ENCODE data around the gene PSME4.

Gene PSME4

DNA sequence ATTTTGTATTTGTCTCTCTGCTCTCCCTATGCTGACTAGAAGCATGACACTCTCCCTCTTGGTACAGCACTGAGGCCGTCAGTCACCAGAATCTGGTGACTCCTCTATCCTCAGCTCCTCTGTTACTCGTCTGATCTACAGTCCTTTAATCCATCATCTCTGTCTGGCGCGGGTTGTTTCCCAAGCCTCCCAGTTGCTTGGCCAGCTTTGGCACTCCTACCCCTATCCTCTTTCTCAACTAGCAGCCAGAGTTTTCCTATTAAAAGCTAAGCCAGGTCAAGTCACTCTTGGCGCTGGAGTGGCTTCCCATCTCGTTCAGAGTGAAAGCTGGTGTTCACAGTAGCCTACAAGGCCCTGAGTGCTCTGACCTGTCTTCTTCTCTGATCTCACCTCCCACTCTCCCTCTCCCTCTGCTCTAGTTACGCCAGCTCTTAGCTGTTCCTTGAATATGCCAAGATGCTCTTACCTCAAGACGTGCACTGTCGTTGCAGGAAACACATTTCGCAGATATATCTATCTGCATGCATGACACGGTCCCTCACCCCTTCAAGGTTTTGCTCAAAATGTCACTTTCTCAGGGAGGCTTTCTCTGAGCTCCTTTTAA lies 41.8 kb upstream of the PSME4 start:
- H3K9ac ChIP-seq (ENCODE audit: low read length), result no peak overlapping the region
- no peaks in the 10 kb centered on the region for H3K79me2 ChIP-seq (ENCODE audit: control insufficient read depth, insufficient read depth, low read length, poor library complexity)
- no peak overlapping the region for H4K12ac ChIP-seq (ENCODE audit: low read depth, low read length)
- H3K4ac ChIP-seq (ENCODE audit: low read depth, low read length), result no peak overlapping the region
- H4K8ac ChIP-seq (ENCODE audit: low read depth, low read length), result no peak overlapping the region
- WGBS (ENCODE audit: extremely low coverage, insufficient coverage, insufficient read length), result no CpG with 5 or more reads among the region's 11 CpGs
- H3K4me2 ChIP-seq (ENCODE audit: low read length), result no peak overlapping the region
- no peak overlapping the region for H2AK5ac ChIP-seq (ENCODE audit: low read length)
- no peaks in the 10 kb centered on the region for H3K79me1 ChIP-seq (ENCODE audit: low read length)
- H3K36me3 ChIP-seq (ENCODE audit: control insufficient read depth in 1 of 2, insufficient read depth in 2 of 2, low read length in 2 of 2), result no peaks in the 10 kb centered on the region
- H3K9me3 ChIP-seq (ENCODE audit: insufficient read depth, low read depth, low read length), result no peaks in the 10 kb centered on the region
- no peak for DNase-seq
- H3K4me1 ChIP-seq (ENCODE audit: control insufficient read depth in 1 of 2, insufficient read depth in 2 of 2, low read length in 2 of 2), result peaks cover 0 to 5% of the 10 kb centered on the region in 2 experiments
- H3K14ac ChIP-seq (ENCODE audit: low read length), result no peak overlapping the region
- no peak overlapping the region for H3K18ac ChIP-seq (ENCODE audit: low read length)
- no peak overlapping the region for H3K23ac ChIP-seq (ENCODE audit: low read length)
- H2AFZ ChIP-seq (ENCODE audit: insufficient read depth, low read length, poor library complexity), result no peak overlapping the region
- no peak overlapping the region for H2BK120ac ChIP-seq (ENCODE audit: insufficient read depth, low read length, poor library complexity)
- H2BK5ac ChIP-seq (ENCODE audit: low read depth, low read length, poor library complexity), result no peak overlapping the region
- H2BK12ac ChIP-seq (ENCODE audit: low read length), result no peak overlapping the region
- H3K4me3 ChIP-seq (ENCODE audit: low read depth, low read length), result no peak overlapping the region
- H3K27me3 ChIP-seq (ENCODE audit: insufficient read depth, low read length), result no peaks in the 10 kb centered on the region
- H4K91ac ChIP-seq (ENCODE audit: low read depth, low read length), result no peak overlapping the region
- no peak overlapping the region for H3K27ac ChIP-seq (ENCODE audit: low read depth, low read length)

- Histone ChIP-seq H3K9me3 (ENCODE audit: insufficient read depth, low read depth, low read length) (no peaks in the 10 kb centered on the region), H2AK5ac (ENCODE audit: low read length) (no peak overlapping the region), H3K14ac (ENCODE audit: low read length) (no peak overlapping the region), H3K4me1 (ENCODE audit: control insufficient read depth in 1 of 2, insufficient read depth in 2 of 2, low read length in 2 of 2) (peaks cover 0 to 4% of the 10 kb centered on the region in 2 experiments), H2BK5ac (ENCODE audit: low read depth, low read length, poor library complexity) (no peak overlapping the region), H3K36me3 (ENCODE audit: control insufficient read depth in 1 of 2, insufficient read depth in 2 of 2, low read length in 2 of 2) (no peaks in the 10 kb centered on the region), H4K91ac (ENCODE audit: low read depth, low read length) (no peak overlapping the region), H3K23ac (ENCODE audit: low read length) (no peak overlapping the region), H3K9ac (ENCODE audit: low read length) (no peak overlapping the region), H4K12ac (ENCODE audit: low read depth, low read length) (no peak overlapping the region), H3K4ac (ENCODE audit: low read depth, low read length) (no peak overlapping the region), H3K79me1 (ENCODE audit: low read length) (no peaks in the 10 kb centered on the region), H3K27ac (ENCODE audit: low read depth, low read length) (no peak overlapping the region), H2BK120ac (ENCODE audit: insufficient read depth, low read length, poor library complexity) (no peak overlapping the region), H2AFZ (ENCODE audit: insufficient read depth, low read length, poor library complexity) (no peak overlapping the region), H2BK12ac (ENCODE audit: low read length) (no peak overlapping the region), H3K18ac (ENCODE audit: low read length) (no peak overlapping the region), H3K27me3 (ENCODE audit: insufficient read depth, low read length) (no peaks in the 10 kb centered on the region), H3K4me2 (ENCODE audit: low read length) (no peak overlapping the region), H3K79me2 (ENCODE audit: control insufficient read depth, insufficient read depth, low read length, poor library complexity) (no peaks in the 10 kb centered on the region), H3K4me3 (ENCODE audit: low read depth, low read length) (no peak overlapping the region), H4K8ac (ENCODE audit: low read depth, low read length) (no peak overlapping the region)
- no peak for DNase-seq
- whole genome bisulfite sequencing (ENCODE audit: extremely low coverage, insufficient coverage, insufficient read length), result no CpG with 5 or more reads among the region's 1 CpG
Measured at GRCh38 chr2:54009549-54009948, 38.8 kb upstream of the PSME4 start.

DNA sequence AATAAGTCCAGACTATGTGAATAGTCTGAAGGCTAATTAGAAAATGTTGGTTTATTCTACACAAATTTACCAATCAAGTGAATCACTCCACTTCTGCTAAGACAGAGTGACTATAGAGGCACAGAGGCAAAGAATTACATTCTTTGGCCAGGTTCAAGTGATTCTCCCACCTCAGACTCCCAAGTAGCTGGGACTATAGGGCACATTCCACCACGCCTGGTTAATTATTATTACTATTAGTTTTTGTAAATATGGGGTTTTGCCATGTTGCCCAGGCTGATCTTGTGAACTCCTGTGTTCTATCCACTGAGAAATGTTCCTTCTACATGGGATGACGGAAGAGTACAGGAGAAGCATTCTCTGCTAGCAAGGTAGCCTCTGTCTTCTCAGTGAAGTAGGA lies 37.6 kb upstream of the PSME4 start:
- no peaks in the 10 kb centered on the region for H3K79me2 ChIP-seq (ENCODE audit: control insufficient read depth, insufficient read depth, low read length, poor library complexity)
- H3K4me2 ChIP-seq (ENCODE audit: low read length), result no peak overlapping the region
- no peak overlapping the region for H4K12ac ChIP-seq (ENCODE audit: low read depth, low read length)
- no peak overlapping the region for H2BK5ac ChIP-seq (ENCODE audit: low read depth, low read length, poor library complexity)
- no peaks in the 10 kb centered on the region for H3K9me3 ChIP-seq (ENCODE audit: insufficient read depth, low read depth, low read length)
- H3K36me3 ChIP-seq (ENCODE audit: control insufficient read depth in 1 of 2, insufficient read depth in 2 of 2, low read length in 2 of 2), result no peaks in the 10 kb centered on the region
- H2BK12ac ChIP-seq (ENCODE audit: low read length), result no peak overlapping the region
- no peak overlapping the region for H3K4ac ChIP-seq (ENCODE audit: low read depth, low read length)
- no peak overlapping the region for H2AFZ ChIP-seq (ENCODE audit: insufficient read depth, low read length, poor library complexity)
- no peak overlapping the region for H2AK5ac ChIP-seq (ENCODE audit: low read length)
- no peak overlapping the region for H4K8ac ChIP-seq (ENCODE audit: low read depth, low read length)
- no peak for DNase-seq
- H3K14ac ChIP-seq (ENCODE audit: low read length), result no peak overlapping the region
- no CpG with 5 or more reads among the region's 2 CpGs for WGBS (ENCODE audit: extremely low coverage, insufficient coverage, insufficient read length)
- no peak overlapping the region for H3K23ac ChIP-seq (ENCODE audit: low read length)
- no peak overlapping the region for H3K18ac ChIP-seq (ENCODE audit: low read length)
- H3K79me1 ChIP-seq (ENCODE audit: low read length), result no peaks in the 10 kb centered on the region
- H3K9ac ChIP-seq (ENCODE audit: low read length), result no peak overlapping the region
- H3K4me1 ChIP-seq (ENCODE audit: control insufficient read depth in 1 of 2, insufficient read depth in 2 of 2, low read length in 2 of 2), result no peaks in the 10 kb centered on the region
- H3K27me3 ChIP-seq (ENCODE audit: insufficient read depth, low read length), result no peaks in the 10 kb centered on the region
- no peak overlapping the region for H3K4me3 ChIP-seq (ENCODE audit: low read depth, low read length)
- H3K27ac ChIP-seq (ENCODE audit: low read depth, low read length), result no peak overlapping the region
- H2BK120ac ChIP-seq (ENCODE audit: insufficient read depth, low read length, poor library complexity), result no peak overlapping the region
- H4K91ac ChIP-seq (ENCODE audit: low read depth, low read length), result no peak overlapping the region

- Histone ChIP-seq H3K79me2 (ENCODE audit: control insufficient read depth, insufficient read depth, low read length, poor library complexity) (no peaks in the 10 kb centered on the region), H4K91ac (ENCODE audit: low read depth, low read length) (no peak overlapping the region), H2BK120ac (ENCODE audit: insufficient read depth, low read length, poor library complexity) (no peak overlapping the region), H3K9ac (ENCODE audit: low read length) (no peak overlapping the region), H2AK5ac (ENCODE audit: low read length) (no peak overlapping the region), H3K18ac (ENCODE audit: low read length) (no peak overlapping the region), H3K14ac (ENCODE audit: low read length) (no peak overlapping the region), H3K27me3 (ENCODE audit: insufficient read depth, low read length) (no peaks in the 10 kb centered on the region), H3K23ac (ENCODE audit: low read length) (no peak overlapping the region), H3K4me2 (ENCODE audit: low read length) (no peak overlapping the region), H3K27ac (ENCODE audit: low read depth, low read length) (no peak overlapping the region), H4K8ac (ENCODE audit: low read depth, low read length) (no peak overlapping the region), H2AFZ (ENCODE audit: insufficient read depth, low read length, poor library complexity) (no peak overlapping the region), H3K4ac (ENCODE audit: low read depth, low read length) (no peak overlapping the region), H3K79me1 (ENCODE audit: low read length) (no peaks in the 10 kb centered on the region), H2BK5ac (ENCODE audit: low read depth, low read length, poor library complexity) (no peak overlapping the region), H3K4me3 (ENCODE audit: low read depth, low read length) (no peak overlapping the region), H4K12ac (ENCODE audit: low read depth, low read length) (no peak overlapping the region), H3K36me3 (ENCODE audit: control insufficient read depth in 1 of 2, insufficient read depth in 2 of 2, low read length in 2 of 2) (no peaks in the 10 kb centered on the region), H3K9me3 (ENCODE audit: insufficient read depth, low read depth, low read length) (no peaks in the 10 kb centered on the region), H2BK12ac (ENCODE audit: low read length) (no peak overlapping the region), H3K4me1 (ENCODE audit: control insufficient read depth in 1 of 2, insufficient read depth in 2 of 2, low read length in 2 of 2) (no peaks in the 10 kb centered on the region)
- DNase-seq, result peak in 1 of 2 donors; percentile 32
- no CpG with 5 or more reads among the region's 3 CpGs for WGBS (ENCODE audit: extremely low coverage, insufficient coverage, insufficient read length)
Measured at GRCh38 chr2:54000524-54000923, 29.7 kb upstream of the PSME4 start.
